ENCODE measurements around the gene CCKAR.

The CCKAR gene

DNA sequence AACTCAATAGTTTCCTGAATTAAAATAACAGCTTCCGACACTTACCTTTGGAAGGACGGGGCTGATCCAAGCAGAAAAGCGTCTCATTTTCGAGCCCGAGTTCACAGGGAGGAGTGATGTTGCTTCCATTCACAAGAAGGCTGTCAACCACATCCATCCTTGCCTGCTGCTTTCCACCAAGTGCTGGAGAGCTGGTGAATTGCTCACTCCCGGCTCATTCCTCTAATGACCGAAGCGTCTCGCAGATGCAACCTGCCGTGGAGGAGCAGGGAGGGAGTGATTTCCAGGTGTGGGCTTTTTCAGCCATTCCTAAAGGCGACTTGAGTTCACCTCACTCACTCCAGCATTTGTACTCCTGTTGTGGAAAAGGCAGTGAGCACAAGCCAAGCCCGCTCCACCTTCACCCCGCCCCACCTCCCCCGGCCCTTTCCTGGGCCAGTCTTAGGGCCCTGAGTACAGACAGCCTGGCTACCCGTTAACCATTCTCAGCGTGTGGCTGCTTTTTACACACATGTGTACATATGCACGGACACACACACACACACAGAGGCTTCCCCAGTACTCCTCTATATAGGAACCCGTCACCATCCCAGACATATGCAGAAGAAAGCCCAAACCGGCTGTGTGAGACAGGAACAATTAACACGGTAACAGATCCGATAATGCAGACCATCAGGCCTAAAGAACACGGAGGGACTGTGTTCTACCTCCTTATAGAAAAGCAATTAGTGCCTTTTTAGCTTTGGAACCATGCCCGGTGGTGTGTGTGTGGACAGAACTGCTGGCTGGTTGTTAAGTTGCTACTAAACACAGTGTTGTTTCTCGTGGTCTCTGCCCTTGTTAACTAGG is at the start of gene CCKAR:
TSS of gene CCKAR (minus strand) at position 374 of the 849 bp plus-strand sequence. CDS start at position 157, 217 bp downstream.
- Histone ChIP-seq H3K27ac (ENCODE audit: low read length) (no peak within 1 kb of the TSS), H3K4me3 (ENCODE audit: low read depth in 1 of 2, low read length in 2 of 2) (no peak within 1 kb of the TSS), H3K27me3 (ENCODE audit: low read depth, low read length) (peaks cover 3% of the 10 kb centered on the region), H3K4me1 (ENCODE audit: control insufficient read depth in 1 of 2, insufficient read depth in 2 of 2, low read length in 2 of 2) (no peaks in the 10 kb centered on the region), H3K9me3 (ENCODE audit: control insufficient read depth in 1 of 2, low read length in 2 of 2) (no peaks in the 10 kb centered on the region), H3K36me3 (ENCODE audit: control insufficient read depth in 1 of 2, insufficient read depth in 2 of 2, low read length in 2 of 2) (no peaks in the 10 kb centered on the region)

DNA sequence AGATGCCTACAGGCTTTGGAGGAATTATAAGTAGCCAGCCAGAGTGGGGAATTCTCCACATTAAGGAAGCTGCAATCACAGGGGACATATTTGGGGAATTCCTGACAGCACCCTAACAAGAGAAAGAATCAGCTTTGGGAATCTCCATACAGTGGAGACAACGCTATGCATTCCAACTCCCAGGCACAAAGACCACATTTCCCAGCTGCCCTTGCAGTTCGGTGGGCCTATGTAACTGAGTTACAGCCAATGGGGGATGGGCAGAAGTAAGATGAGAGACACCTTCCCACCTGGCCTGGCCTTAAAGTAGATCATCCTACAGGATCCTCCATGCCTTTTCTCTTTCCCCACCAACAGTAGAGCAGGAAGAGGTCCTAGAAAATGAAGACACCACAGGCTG is 43.4 kb upstream of the CCKAR start:
- Histone ChIP-seq H3K4me3 (ENCODE audit: low read depth in 1 of 2, low read length in 2 of 2) (no peak overlapping the region), H3K27me3 (ENCODE audit: low read depth, low read length) (no peaks in the 10 kb centered on the region), H3K9me3 (ENCODE audit: control insufficient read depth in 1 of 2, low read length in 2 of 2) (peaks cover 0 to 2% of the 10 kb centered on the region in 2 donors), H3K4me1 (ENCODE audit: control insufficient read depth in 1 of 2, insufficient read depth in 2 of 2, low read length in 2 of 2) (peaks cover 0 to 6% of the 10 kb centered on the region in 2 donors), H3K36me3 (ENCODE audit: control insufficient read depth in 1 of 2, insufficient read depth in 2 of 2, low read length in 2 of 2) (no peaks in the 10 kb centered on the region), H3K27ac (ENCODE audit: low read length) (no peak overlapping the region)

GRCh38 chr4:26531491-26532116 is 41.3 kb upstream of the CCKAR start:
- Histone ChIP-seq H3K9me3 (ENCODE audit: control insufficient read depth in 1 of 2, low read length in 2 of 2) (peaks cover 0 to 2% of the 10 kb centered on the region in 2 donors), H3K4me1 (ENCODE audit: control insufficient read depth in 1 of 2, insufficient read depth in 2 of 2, low read length in 2 of 2) (peaks cover 0 to 6% of the 10 kb centered on the region in 2 donors), H3K4me3 (ENCODE audit: low read depth in 1 of 2, low read length in 2 of 2) (no peak overlapping the region), H3K36me3 (ENCODE audit: control insufficient read depth in 1 of 2, insufficient read depth in 2 of 2, low read length in 2 of 2) (no peaks in the 10 kb centered on the region), H3K27me3 (ENCODE audit: low read depth, low read length) (no peaks in the 10 kb centered on the region), H3K27ac (ENCODE audit: low read length) (no peak overlapping the region)

DNA sequence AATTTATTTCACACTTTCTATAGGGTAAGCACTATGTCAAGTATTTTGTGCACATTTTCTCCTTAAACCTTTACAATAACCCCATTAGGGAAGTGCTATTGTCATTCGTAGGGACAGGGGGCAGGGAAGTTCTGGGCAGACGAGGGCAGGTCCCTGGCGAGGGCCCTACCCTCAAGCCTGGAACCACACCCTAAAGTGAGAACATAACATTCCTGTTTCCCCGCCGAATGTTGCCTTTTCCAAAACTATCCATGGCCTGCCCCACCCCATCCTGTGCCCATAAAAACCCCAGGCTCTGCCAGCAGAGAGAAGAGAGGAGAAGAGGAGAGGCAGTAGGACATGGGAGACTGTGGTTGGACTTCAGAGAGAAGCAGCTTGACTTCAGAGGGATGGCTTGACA is 39.8 kb upstream of the CCKAR start:
- no peak overlapping the region for H3K4me3 ChIP-seq (ENCODE audit: low read depth in 1 of 2, low read length in 2 of 2)
- H3K27ac ChIP-seq (ENCODE audit: low read length): no peak overlapping the region
- peaks cover 0 to 2% of the 10 kb centered on the region in 2 donors for H3K9me3 ChIP-seq (ENCODE audit: control insufficient read depth in 1 of 2, low read length in 2 of 2)
- H3K4me1 ChIP-seq (ENCODE audit: control insufficient read depth in 1 of 2, insufficient read depth in 2 of 2, low read length in 2 of 2): peaks cover 0 to 6% of the 10 kb centered on the region in 2 donors
- H3K36me3 ChIP-seq (ENCODE audit: control insufficient read depth in 1 of 2, insufficient read depth in 2 of 2, low read length in 2 of 2): no peaks in the 10 kb centered on the region
- H3K27me3 ChIP-seq (ENCODE audit: low read depth, low read length): no peaks in the 10 kb centered on the region

GRCh38 chr4:26529479-26529878 is 39.2 kb upstream of the CCKAR start:
- no peak overlapping the region for H3K27ac ChIP-seq (ENCODE audit: low read length)
- H3K4me1 ChIP-seq (ENCODE audit: control insufficient read depth in 1 of 2, insufficient read depth in 2 of 2, low read length in 2 of 2): peaks cover 0 to 6% of the 10 kb centered on the region in 2 donors

DNA sequence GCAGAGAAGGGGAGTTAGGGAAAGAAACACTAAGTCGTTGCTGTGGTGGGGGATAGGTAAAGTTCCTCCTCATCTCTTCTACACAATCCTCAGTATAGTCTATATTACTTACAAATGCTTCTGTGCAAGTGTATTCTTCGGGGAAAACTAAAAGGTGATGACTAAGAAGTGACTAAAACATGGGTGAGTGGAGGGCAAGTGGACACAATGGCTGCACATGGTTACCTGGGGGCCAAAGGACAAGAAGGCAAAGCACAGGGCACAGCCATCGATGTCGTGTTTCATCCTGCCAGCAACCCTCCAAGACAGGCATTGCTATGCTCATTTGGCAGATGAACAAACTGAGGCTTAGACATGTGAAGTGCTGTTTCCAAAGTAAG is 35.5 kb upstream of the CCKAR start:
- Histone ChIP-seq H3K4me1 (ENCODE audit: control insufficient read depth in 1 of 2, insufficient read depth in 2 of 2, low read length in 2 of 2) (no peaks in the 10 kb centered on the region), H3K27me3 (ENCODE audit: low read depth, low read length) (no peaks in the 10 kb centered on the region), H3K27ac (ENCODE audit: low read length) (no peak overlapping the region), H3K4me3 (ENCODE audit: low read depth in 1 of 2, low read length in 2 of 2) (no peak overlapping the region), H3K9me3 (ENCODE audit: control insufficient read depth in 1 of 2, low read length in 2 of 2) (peaks cover 0 to 2% of the 10 kb centered on the region in 2 donors), H3K36me3 (ENCODE audit: control insufficient read depth in 1 of 2, insufficient read depth in 2 of 2, low read length in 2 of 2) (no peaks in the 10 kb centered on the region)

More at GRCh38 chr4:26529479-26529878, 39.2 kb upstream of the CCKAR start:
- H3K36me3 ChIP-seq (ENCODE audit: control insufficient read depth in 1 of 2, insufficient read depth in 2 of 2, low read length in 2 of 2): no peaks in the 10 kb centered on the region
- H3K27me3 ChIP-seq (ENCODE audit: low read depth, low read length): no peaks in the 10 kb centered on the region
- H3K9me3 ChIP-seq (ENCODE audit: control insufficient read depth in 1 of 2, low read length in 2 of 2): peaks cover 0 to 2% of the 10 kb centered on the region in 2 donors
- no peak overlapping the region for H3K4me3 ChIP-seq (ENCODE audit: low read depth in 1 of 2, low read length in 2 of 2)

GRCh38 chr4:26525136-26525770 is 35.0 kb upstream of the CCKAR start:
- peaks cover 0 to 1% of the 10 kb centered on the region in 2 donors for H3K9me3 ChIP-seq (ENCODE audit: control insufficient read depth in 1 of 2, low read length in 2 of 2)
- H3K4me3 ChIP-seq (ENCODE audit: low read depth in 1 of 2, low read length in 2 of 2): no peak overlapping the region
- no peaks in the 10 kb centered on the region for H3K36me3 ChIP-seq (ENCODE audit: control insufficient read depth in 1 of 2, insufficient read depth in 2 of 2, low read length in 2 of 2)
- no peak overlapping the region for H3K27ac ChIP-seq (ENCODE audit: low read length)
- no peaks in the 10 kb centered on the region for H3K27me3 ChIP-seq (ENCODE audit: low read depth, low read length)
- no peaks in the 10 kb centered on the region for H3K4me1 ChIP-seq (ENCODE audit: control insufficient read depth in 1 of 2, insufficient read depth in 2 of 2, low read length in 2 of 2)

DNA sequence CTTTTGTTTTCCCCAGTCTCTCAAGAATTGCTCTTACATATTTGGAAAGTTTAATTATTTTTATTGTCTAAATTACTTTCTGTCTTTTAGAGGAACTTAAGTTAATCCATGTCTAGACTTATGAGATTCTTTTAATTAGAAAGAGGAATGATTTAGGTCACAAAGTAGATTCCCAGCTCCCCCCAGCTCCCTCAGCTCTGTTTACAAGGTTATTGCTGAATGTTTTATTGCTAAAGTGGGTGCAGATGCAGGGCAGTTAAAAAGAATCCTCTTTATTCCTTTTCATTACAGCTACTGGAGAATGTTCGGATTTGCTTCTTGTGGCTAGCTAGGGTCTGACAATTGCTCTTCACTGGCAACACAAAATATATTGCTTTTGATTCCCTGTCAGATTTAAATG is 33.7 kb upstream of the CCKAR start:
- Histone ChIP-seq H3K9me3 (ENCODE audit: control insufficient read depth in 1 of 2, low read length in 2 of 2) (no peaks in the 10 kb centered on the region), H3K27me3 (ENCODE audit: low read depth, low read length) (no peaks in the 10 kb centered on the region), H3K27ac (ENCODE audit: low read length) (no peak overlapping the region)

DNA sequence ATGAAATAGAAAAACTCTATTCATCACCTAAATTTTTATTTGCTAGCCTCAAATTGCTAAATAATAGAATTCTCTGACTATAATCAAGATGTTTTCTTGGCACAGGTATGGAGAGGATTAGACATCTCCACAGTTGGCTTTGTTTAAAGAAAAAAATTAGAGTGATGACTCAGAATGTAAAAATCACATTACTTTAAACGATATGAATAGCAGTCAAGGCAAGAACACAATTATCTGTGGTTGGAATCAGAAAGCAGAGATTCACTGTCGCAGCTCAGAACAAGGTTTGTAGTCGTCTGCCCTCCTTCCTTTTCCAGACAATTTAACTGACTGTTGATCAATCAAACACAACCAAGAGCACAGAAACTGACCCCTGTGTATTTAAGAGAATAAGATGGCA is 32.2 kb upstream of the CCKAR start:
- no peaks in the 10 kb centered on the region for H3K27me3 ChIP-seq (ENCODE audit: low read depth, low read length)
- H3K9me3 ChIP-seq (ENCODE audit: control insufficient read depth in 1 of 2, low read length in 2 of 2): no peaks in the 10 kb centered on the region
- H3K4me1 ChIP-seq (ENCODE audit: control insufficient read depth in 1 of 2, insufficient read depth in 2 of 2, low read length in 2 of 2): no peaks in the 10 kb centered on the region
- H3K4me3 ChIP-seq (ENCODE audit: low read depth in 1 of 2, low read length in 2 of 2): no peak overlapping the region
- H3K36me3 ChIP-seq (ENCODE audit: control insufficient read depth in 1 of 2, insufficient read depth in 2 of 2, low read length in 2 of 2): no peaks in the 10 kb centered on the region
- no peak overlapping the region for H3K27ac ChIP-seq (ENCODE audit: low read length)

More for the DNA sequence above, 33.7 kb upstream of the CCKAR start:
- Histone ChIP-seq H3K36me3 (ENCODE audit: control insufficient read depth in 1 of 2, insufficient read depth in 2 of 2, low read length in 2 of 2) (no peaks in the 10 kb centered on the region), H3K4me1 (ENCODE audit: control insufficient read depth in 1 of 2, insufficient read depth in 2 of 2, low read length in 2 of 2) (no peaks in the 10 kb centered on the region), H3K4me3 (ENCODE audit: low read depth in 1 of 2, low read length in 2 of 2) (no peak overlapping the region)

DNA sequence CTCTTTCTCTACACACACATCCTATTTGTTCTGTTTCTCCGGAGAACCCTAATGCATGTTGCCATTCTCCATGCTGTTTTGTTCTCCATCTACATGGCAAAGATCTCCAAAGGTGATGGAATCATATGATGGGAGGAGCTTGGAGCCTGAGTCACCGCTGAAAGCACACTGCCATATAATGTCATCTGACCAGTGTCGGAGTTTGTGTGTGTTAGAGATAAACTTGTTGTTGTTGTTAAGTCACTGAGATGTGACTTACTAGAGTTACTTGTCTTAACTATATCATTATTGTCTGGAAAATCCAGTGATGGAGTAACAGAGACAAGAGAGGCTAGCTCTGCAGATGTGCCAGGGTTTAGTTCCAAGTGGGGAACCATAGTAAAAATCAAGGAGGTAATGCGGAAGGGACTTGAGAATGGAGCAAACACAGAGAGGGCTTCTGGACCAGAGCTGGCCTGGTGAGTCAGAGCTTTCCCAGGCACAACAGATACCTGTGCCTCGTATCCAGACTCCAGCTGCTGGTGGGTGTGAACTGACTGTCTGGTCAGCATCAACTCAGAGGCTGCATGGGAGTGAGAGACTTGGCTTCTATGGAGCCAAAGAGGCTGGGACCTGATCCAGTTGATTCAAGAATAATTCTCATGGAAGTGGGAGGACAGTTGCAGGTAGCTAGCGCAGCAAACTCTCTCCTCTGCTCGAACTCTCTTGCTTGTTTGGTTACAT is 30.6 kb upstream of the CCKAR start:
- H3K9me3 ChIP-seq (ENCODE audit: control insufficient read depth in 1 of 2, low read length in 2 of 2): no peaks in the 10 kb centered on the region
- H3K27ac ChIP-seq (ENCODE audit: low read length): no peak overlapping the region
- no peaks in the 10 kb centered on the region for H3K27me3 ChIP-seq (ENCODE audit: low read depth, low read length)
- H3K4me3 ChIP-seq (ENCODE audit: low read depth in 1 of 2, low read length in 2 of 2): no peak overlapping the region
- H3K36me3 ChIP-seq (ENCODE audit: control insufficient read depth in 1 of 2, insufficient read depth in 2 of 2, low read length in 2 of 2): no peaks in the 10 kb centered on the region
- no peaks in the 10 kb centered on the region for H3K4me1 ChIP-seq (ENCODE audit: control insufficient read depth in 1 of 2, insufficient read depth in 2 of 2, low read length in 2 of 2)

- H3K36me3 ChIP-seq (ENCODE audit: control insufficient read depth in 1 of 2, insufficient read depth in 2 of 2, low read length in 2 of 2): no peaks in the 10 kb centered on the region
- no peaks in the 10 kb centered on the region for H3K27me3 ChIP-seq (ENCODE audit: low read depth, low read length)
- H3K4me1 ChIP-seq (ENCODE audit: control insufficient read depth in 1 of 2, insufficient read depth in 2 of 2, low read length in 2 of 2): no peaks in the 10 kb centered on the region
- H3K9me3 ChIP-seq (ENCODE audit: control insufficient read depth in 1 of 2, low read length in 2 of 2): no peaks in the 10 kb centered on the region
- no peak overlapping the region for H3K27ac ChIP-seq (ENCODE audit: low read length)
- no peak overlapping the region for H3K4me3 ChIP-seq (ENCODE audit: low read depth in 1 of 2, low read length in 2 of 2)
Observed at GRCh38 chr4:26515936-26516335, 25.7 kb upstream of the CCKAR start.
